Adrenal gland (tissue), 19 donors: ENCODE measurements around the gene NBPF19. TPM values are rescaled to one million over a fixed set of nuclear protein-coding genes. Genes with fewer than 3 reads are reported as not detected.
"Not testable (repeated sequence)": the region's sequence is repeated elsewhere in the genome, so short reads cannot be mapped to it uniquely, and the experiment has no call there.

Experiments used
- DNase-seq, 7 donors: peaks; one replicate each; pipeline ENCODE4 v3.0.0-alpha.2; 2019 to 2020
- H3K27ac ChIP-seq, 5 donors: fragments of 200-600 bp; sonication (generic) in 4 of 5; 1 replicate in 3 of 5; 2 replicates in 2 of 5; pipeline versions ENCODE4 v1.5.1 to v1.8.0; 2016 to 2020; ENCODE audit warnings: mild to moderate bottlenecking in 1 of 5
- H3K27me3 ChIP-seq: fragments of 200-600 bp; 2 replicates; pipeline ENCODE4 v1.8.0; 2021
- H3K36me3 ChIP-seq, 2 donors: fragments of 200-600 bp; replicated peaks in 1 of 2; 1 replicate in 1 of 2; 2 replicates in 1 of 2; pipeline versions ENCODE4 v1.5.1 to v1.8.0; 2018 to 2022
- H3K4me1 ChIP-seq, 2 donors: fragments of 200-600 bp; replicated peaks in 1 of 2; 1 replicate in 1 of 2; 2 replicates in 1 of 2; pipeline versions ENCODE4 v1.5.1 to v1.8.0; 2018 to 2021
- H3K4me3 ChIP-seq, 4 donors: fragments of 200-600 bp; sonication (generic) in 3 of 4; one replicate each; pipeline ENCODE4 v1.5.1; 2016 to 2018
- H3K9me3 ChIP-seq, 3 donors: fragments of 200-600 bp; sonication (generic) in 1 of 3; replicated peaks in 1 of 3; 1 replicate in 2 of 3; 2 replicates in 1 of 3; pipeline versions ENCODE4 v1.5.1 to v1.8.0; 2016 to 2021
- POLR2A ChIP-seq, 2 donors: fragments of 450-650 bp; IDR thresholded peaks; one replicate each; pipeline ENCODE4 v1.6.1; 2017; ENCODE audit warnings: antibody characterized with exemption in 2 of 2, mild to moderate bottlenecking in 2 of 2, moderate library complexity in 1 of 2
- WGBS, 4 donors: extraction: QIAGEN DNeasy Blood & Tissue Kit in 2 of 4; methylation state at CpG; one replicate each; pipeline versions ENCODE4 v1.1.5 to v1.1.7; 2013 to 2017; 5-methylcytosine and 5-hydroxymethylcytosine counted together
- intact Hi-C, 2 donors: fragments of 100-400 bp; cut with DNase I; formaldehyde crosslinking; loops; one replicate each; pipeline versions ENCODE4 v1.14.1 to v1.15.0; 2022 to 2023
- long read RNA-seq, 10 donors: library from polyadenylated mRNA in 3 of 10; unstranded in 2 of 10; stranded (forward) in 1 of 10; transcript quantifications; one replicate each; pipeline ENCODE4 v2.0.0 and lab custom pipeline, GENCODE V29; 2021 to 2026
- polyA plus RNA-seq, 3 donors: library from polyadenylated mRNA; stranded (reverse); fragments of 200-250 nt in 2 of 3; fragments of 350-450 nt in 1 of 3; fragmentation: Illumina TruSeq in 1 of 3; extraction: RNeasy Lipid Tissue Mini Kit (QIAGEN cat#74804) in 1 of 3; gene quantifications; one replicate each; pipeline ENCODE4 v1.2.3, GENCODE V29; 2013 to 2014
- total RNA-seq, 9 donors: library from RNA; depleted of rRNA in 4 of 9; stranded (reverse); fragments of >200 nt in 4 of 9; fragments of 120-200 nt in 1 of 9; fragmentation: NEBNext Ultra II Directional in 1 of 9; extraction: Animal tissue kit (Norgen Biotek cat#: 25700) in 1 of 9; gene quantifications; one replicate each; pipeline versions ENCODE4 v1.1.0 to v1.2.4, GENCODE V29; 2013 to 2023
- TF ChIP-seq, protein P1 (sequence below), 6 experiments: fragments of 450-650 bp in 4 of 6; fragments of 200-600 bp in 2 of 6; sonication (generic) in 1 of 6; IDR thresholded peaks; 1 replicate in 5 of 6; 2 replicates in 1 of 6; pipeline versions ENCODE4 v1.5.1 to v1.8.0; 2016 to 2021; ENCODE audit warnings: antibody characterized with exemption in 6 of 6, mild to moderate bottlenecking in 2 of 6, moderate library complexity in 1 of 6
- donor health status: healthy with polysubstance abuse.
- donor health status: Bipolar disorder and iron deficiency.
- donor health status: DM: yes; HTN: yes; CAD: no.
- donor health status: DM: no; HTN: no; CAD: no.
- donor health status: DM: no; HTN: no; CAD: no.
- donor health status: DM: yes; HTN: yes; CAD: no.

NBPF19 gene, protein sequence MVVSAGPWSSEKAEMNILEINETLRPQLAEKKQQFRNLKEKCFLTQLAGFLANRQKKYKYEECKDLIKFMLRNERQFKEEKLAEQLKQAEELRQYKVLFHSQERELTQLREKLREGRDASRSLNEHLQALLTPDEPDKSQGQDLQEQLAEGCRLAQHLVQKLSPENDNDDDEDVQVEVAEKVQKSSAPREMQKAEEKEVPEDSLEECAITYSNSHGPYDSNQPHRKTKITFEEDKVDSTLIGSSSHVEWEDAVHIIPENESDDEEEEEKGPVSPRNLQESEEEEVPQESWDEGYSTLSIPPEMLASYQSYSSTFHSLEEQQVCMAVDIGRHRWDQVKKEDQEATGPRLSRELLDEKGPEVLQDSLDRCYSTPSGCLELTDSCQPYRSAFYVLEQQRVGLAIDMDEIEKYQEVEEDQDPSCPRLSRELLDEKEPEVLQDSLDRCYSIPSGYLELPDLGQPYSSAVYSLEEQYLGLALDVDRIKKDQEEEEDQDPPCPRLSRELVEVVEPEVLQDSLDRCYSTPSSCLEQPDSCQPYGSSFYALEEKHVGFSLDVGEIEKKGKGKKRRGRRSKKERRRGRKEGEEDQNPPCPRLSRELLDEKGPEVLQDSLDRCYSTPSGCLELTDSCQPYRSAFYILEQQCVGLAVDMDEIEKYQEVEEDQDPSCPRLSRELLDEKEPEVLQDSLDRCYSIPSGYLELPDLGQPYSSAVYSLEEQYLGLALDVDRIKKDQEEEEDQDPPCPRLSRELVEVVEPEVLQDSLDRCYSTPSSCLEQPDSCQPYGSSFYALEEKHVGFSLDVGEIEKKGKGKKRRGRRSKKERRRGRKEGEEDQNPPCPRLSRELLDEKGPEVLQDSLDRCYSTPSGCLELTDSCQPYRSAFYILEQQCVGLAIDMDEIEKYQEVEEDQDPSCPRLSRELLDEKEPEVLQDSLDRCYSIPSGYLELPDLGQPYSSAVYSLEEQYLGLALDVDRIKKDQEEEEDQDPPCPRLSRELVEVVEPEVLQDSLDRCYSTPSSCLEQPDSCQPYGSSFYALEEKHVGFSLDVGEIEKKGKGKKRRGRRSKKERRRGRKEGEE (N-terminal part only)
- total RNA-seq (10 to 100 TPM in 4 of 9 donors, 1 to 10 TPM in 5; 4.5 to 13.6 (median 9.6) TPM), polyA plus RNA-seq (1 to 10 TPM; 1.8 to 4.0 (median 3.7) TPM)
- long read RNA-seq, donor 1: 0 reads
- long read RNA-seq, donor 2: 0 reads
- long read RNA-seq, donor 3: 0 reads
- long read RNA-seq, donor 4, partial matches to known transcripts: 0 of 2 reads
- long read RNA-seq, donor 4, other reads (novel, unspliced or antisense): 2 of 2 reads
- long read RNA-seq, donor 5, partial matches to known transcripts: 1 of 8 reads
- long read RNA-seq, donor 5, other reads (novel, unspliced or antisense): 7 of 8 reads
- long read RNA-seq, donor 6, partial matches to known transcripts: 2 of 3 reads
- long read RNA-seq, donor 6, other reads (novel, unspliced or antisense): 1 of 3 reads
- long read RNA-seq, donor 7: 0 reads
- long read RNA-seq, donor 8: 0 reads
- long read RNA-seq, donor 9: 0 reads
- long read RNA-seq, donor 10: 0 reads

DNA sequence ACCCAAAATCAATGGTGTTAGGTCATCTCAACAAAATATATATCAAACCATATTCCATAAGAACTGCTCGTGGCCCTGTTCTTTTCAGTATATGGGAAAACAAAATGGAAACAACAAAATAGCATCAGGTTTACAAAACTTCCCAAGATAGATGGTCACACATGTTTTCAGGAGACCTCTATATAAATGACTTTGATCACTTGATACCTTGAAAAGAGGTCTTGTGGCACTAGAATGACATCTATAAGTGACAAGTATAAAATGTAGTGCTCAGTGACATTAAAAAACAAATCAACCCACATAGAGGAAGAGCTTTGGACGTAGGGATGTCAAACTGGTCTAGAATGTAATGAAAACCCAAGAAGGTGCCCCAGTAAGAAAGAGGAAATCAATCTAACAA is at the start of gene NBPF19:
Gene NBPF19 (plus strand): TSS at position 301 of the 400 bp plus-strand sequence. CDS start 888 bp downstream, outside the sequence.
- H3K27ac ChIP-seq, H3K27me3 ChIP-seq, H3K4me1 ChIP-seq, intact Hi-C loops, DNase-seq, H3K9me3 ChIP-seq, H3K4me3 ChIP-seq, H3K36me3 ChIP-seq: not testable (repeated sequence)
- 70 to 91% (median 81%) methylated on average over 1 of the region's 2 CpGs; no CpG with 5 or more reads in 1 of the 4 donors for WGBS, 4 donors

DNA sequence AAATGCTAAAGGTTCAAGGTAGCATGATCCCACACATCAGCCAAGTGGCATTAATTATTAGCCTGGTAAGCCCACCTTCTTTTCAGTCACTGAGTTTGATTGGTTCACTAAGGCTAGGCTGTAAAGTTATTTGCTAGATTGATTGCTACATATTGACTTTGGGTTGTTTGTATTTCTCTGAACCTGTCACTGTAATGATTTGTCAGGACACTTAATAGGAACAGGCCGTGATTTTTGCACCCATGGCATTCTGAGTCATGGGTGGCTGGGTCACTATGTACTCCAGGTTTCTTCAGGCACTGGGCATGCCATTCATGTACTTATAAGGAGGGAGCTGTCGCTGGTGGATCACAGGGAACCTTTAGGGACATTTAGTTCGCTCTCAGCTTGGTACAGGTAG is 46.5 kb upstream of the NBPF19 start:
- peak in 1 of 7 donors; percentile 13 for DNase-seq
- H3K4me1 ChIP-seq, intact Hi-C loops, H3K27ac ChIP-seq, H3K9me3 ChIP-seq, H3K4me3 ChIP-seq, H3K36me3 ChIP-seq, H3K27me3 ChIP-seq: not testable (repeated sequence)
- WGBS, 4 donors: 60 to 67% methylated on average over 2 of the region's 3 CpGs; no CpG with 5 or more reads in 2 of the 4 donors

DNA sequence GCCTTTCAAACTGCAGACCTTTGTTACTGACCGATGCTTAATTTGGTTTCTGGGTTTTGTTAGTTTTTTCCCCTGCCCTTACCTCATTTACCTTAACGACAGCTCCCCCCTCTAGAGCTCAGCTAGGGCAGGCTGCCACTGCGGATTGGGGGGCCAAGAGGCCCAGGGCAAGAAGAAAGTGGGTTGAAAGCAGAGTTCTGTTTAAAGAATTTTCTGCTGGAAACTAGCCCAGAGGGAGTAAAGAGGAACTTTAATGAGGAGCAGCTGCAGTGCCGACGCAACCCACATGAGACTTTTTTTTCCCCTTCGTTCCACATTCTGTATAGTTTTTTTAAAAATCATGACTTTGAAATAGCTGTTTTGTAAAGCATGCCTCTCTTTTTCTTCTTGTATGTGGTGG is 29.4 kb upstream of the NBPF19 start:
- H3K27ac ChIP-seq, H3K4me3 ChIP-seq: not testable (repeated sequence)
- peak; percentile 1 to 55 (median 27) for DNase-seq

DNA sequence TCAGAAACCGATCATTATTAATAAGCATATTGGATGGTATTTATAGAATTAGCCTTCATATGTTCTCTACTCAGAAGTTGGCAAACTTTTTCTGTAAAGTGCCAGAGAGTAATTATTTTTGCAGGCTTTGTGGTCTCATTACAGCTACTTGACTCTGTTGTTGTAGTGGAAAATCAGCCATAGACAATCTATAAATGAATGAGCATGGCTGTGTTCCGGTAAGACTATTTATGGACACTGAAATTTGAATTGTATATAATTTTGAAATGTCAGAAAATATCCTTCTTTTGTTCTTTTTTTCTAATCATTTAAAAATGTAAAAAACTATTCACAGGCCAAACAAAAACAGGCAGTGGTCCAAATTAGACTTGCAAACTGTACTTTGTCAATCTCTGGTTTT is 22.6 kb upstream of the NBPF19 start:
- H3K4me3 ChIP-seq, H3K27ac ChIP-seq, DNase-seq, H3K4me1 ChIP-seq, H3K36me3 ChIP-seq, H3K27me3 ChIP-seq, H3K9me3 ChIP-seq, intact Hi-C loops: not testable (repeated sequence)
- 71 to 95% (median 86%) methylated on average over 1 of the region's 2 CpGs for WGBS, 4 donors

More for the DNA sequence above, 29.4 kb upstream of the NBPF19 start:
- H3K27me3 ChIP-seq, H3K9me3 ChIP-seq, H3K4me1 ChIP-seq, H3K36me3 ChIP-seq, intact Hi-C loops: not testable (repeated sequence)
- WGBS, 4 donors: 0 to 23% (median 7%) methylated on average over 3 to 5 of the region's 6 CpGs

DNA sequence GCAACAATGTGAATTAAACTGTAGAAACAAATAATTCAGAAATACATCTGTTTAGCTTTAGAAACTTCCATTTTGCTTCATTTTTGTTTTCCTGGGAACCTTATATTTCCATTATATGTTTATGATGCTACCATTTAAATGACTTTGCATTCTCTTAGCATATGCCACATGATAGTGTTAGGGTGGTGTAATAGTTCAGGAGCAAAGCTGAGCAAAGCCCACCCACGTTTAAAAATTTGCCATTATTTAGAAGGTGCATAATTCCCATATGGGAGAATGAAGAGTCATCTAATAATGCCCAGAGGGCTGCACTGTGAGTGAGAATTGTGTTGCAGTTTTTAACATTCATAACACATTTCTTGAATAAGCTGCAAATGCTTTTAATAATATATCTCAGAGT is 22.2 kb upstream of the NBPF19 start:
- H3K4me1 ChIP-seq, H3K36me3 ChIP-seq, H3K4me3 ChIP-seq, H3K9me3 ChIP-seq, H3K27ac ChIP-seq, intact Hi-C loops, H3K27me3 ChIP-seq, DNase-seq: not testable (repeated sequence)
- no CpG with 5 or more reads among the region's 1 CpG for WGBS, 4 donors

DNA sequence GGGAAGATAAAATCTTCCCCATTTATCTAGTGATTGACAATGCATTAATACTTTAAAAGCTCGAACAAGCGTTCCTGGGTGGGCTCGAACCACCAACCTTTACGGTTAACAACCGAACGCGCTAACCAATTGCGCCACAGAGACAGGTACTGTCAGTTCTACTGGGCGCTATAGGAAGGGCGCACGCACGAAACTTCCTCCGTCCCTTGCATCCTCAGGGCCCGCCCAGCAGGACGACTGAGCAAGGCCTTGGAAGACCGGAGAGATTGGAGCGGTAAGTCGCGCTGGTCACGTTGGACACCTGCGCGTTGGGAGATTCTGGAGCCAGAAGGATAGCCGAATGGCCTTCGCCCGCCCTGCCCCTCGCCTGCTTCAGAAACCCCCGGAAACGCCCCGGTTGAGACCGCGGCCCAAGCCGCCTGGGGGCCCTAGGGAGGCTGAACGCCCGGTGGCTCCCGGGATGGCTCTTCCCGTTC is 83.5 kb downstream of the NBPF19 start:
- Histone ChIP-seq H3K27ac (peak overlapping the region in 2 of 5 donors; percentile 45 to 73), H3K4me3 (peak overlapping the region in 2 of 4 donors; percentile 16 to 41)
- intact Hi-C loops, H3K9me3 ChIP-seq, H3K4me1 ChIP-seq, H3K36me3 ChIP-seq, H3K27me3 ChIP-seq: not testable (repeated sequence)
- DNase-seq: peak; percentile 35 to 66 (median 51)
- WGBS, 4 donors: 0 to 1% (median 1%) methylated on average over 7 to 31 of the region's 36 CpGs
- TF ChIP-seq POLR2A (IDR thresholded peaks at IDR 0.05): peak in 1 of 2 donors; percentile 10
- TF ChIP-seq, protein P1, sequence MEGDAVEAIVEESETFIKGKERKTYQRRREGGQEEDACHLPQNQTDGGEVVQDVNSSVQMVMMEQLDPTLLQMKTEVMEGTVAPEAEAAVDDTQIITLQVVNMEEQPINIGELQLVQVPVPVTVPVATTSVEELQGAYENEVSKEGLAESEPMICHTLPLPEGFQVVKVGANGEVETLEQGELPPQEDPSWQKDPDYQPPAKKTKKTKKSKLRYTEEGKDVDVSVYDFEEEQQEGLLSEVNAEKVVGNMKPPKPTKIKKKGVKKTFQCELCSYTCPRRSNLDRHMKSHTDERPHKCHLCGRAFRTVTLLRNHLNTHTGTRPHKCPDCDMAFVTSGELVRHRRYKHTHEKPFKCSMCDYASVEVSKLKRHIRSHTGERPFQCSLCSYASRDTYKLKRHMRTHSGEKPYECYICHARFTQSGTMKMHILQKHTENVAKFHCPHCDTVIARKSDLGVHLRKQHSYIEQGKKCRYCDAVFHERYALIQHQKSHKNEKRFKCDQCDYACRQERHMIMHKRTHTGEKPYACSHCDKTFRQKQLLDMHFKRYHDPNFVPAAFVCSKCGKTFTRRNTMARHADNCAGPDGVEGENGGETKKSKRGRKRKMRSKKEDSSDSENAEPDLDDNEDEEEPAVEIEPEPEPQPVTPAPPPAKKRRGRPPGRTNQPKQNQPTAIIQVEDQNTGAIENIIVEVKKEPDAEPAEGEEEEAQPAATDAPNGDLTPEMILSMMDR (IDR thresholded peaks at IDR 0.05): peak in 2 of 6 experiments; percentile 12 to 34

DNA sequence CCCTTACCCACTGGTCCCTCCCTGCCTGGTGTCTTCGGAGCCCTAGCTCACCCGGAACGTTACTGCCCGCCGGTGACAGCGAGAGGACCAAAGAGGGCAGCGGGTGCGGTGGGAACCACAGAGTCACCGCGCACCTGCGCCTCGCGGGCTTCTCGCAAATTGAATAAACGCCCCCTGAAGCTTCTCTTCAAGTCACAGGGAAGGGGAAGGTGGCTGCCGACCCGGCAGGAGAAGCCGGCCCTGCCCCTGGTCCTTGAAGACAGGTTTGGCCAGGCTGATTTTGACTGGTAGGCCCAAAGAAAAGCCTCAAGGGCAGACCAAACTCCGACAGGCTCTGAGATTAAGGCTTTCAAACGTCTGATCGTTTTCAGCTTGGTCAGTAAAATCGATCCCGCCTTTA is 87.0 kb downstream of the NBPF19 start:
- DNase-seq: not testable (repeated sequence)
- WGBS, 4 donors: 92 to 93% (median 93%) methylated on average over 5 to 18 of the region's 23 CpGs; no CpG with 5 or more reads in 1 of the 4 donors

DNA sequence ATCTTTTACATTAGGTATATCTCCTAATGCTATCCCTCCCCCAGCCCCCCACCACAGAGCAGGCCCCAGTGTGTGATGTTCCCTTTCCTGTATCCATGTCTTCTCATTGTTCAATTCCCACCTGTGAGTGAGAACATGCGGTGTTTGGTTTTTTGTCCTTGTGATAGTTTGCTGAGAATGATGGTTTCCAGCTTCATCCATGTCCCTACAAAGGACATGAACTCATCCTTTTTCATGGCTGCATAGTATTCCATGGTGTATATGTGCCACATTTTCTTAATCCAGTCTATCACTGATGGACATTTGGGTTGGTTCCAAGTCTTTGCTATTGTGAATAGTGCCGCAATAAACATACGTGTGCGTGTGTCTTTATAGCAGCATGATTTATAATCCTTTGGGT is 90.6 kb downstream of the NBPF19 start:
- intact Hi-C loops, H3K4me1 ChIP-seq, H3K36me3 ChIP-seq, H3K4me3 ChIP-seq, H3K27ac ChIP-seq, H3K9me3 ChIP-seq, DNase-seq, H3K27me3 ChIP-seq: not testable (repeated sequence)
- 88 to 100% (median 94%) methylated on average over 1 of the region's 4 CpGs for WGBS, 4 donors

More for the DNA sequence above, 87.0 kb downstream of the NBPF19 start:
- H3K4me1 ChIP-seq, H3K27ac ChIP-seq, H3K27me3 ChIP-seq, H3K36me3 ChIP-seq, intact Hi-C loops, H3K4me3 ChIP-seq, H3K9me3 ChIP-seq: not testable (repeated sequence)

DNA sequence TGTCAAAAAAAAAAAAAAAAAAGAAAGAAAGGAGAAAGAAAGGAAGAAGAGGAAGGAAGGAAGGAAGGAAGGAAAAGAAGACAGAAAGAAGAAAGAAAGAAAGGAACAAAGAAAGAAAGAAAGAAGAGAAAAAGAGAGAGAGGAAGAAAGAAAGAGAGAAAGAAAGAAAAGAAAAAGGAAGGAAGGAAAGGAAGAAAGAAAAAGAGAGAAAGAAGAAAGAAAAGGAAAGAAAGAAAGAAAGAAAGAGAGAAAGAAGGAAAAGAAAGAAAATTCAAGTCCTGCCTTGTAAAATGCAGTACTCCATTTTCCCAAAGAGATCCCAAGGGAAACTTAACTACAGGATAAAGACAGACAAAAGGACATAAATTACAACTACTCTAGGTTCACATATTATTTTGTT is 97.9 kb downstream of the NBPF19 start:
- H3K36me3 ChIP-seq, H3K4me3 ChIP-seq, H3K27ac ChIP-seq, DNase-seq, intact Hi-C loops, H3K27me3 ChIP-seq, H3K9me3 ChIP-seq, H3K4me1 ChIP-seq: not testable (repeated sequence)
